ENCODE results near the gene UBE2M. TPM values are rescaled to one million over a fixed set of nuclear protein-coding genes. Genes with fewer than 3 reads are reported as not detected.

The UBE2M gene
- total RNA-seq, 4 donors from 2014 or later: 16.3 to 31.8 (median 20.6) TPM

DNA sequence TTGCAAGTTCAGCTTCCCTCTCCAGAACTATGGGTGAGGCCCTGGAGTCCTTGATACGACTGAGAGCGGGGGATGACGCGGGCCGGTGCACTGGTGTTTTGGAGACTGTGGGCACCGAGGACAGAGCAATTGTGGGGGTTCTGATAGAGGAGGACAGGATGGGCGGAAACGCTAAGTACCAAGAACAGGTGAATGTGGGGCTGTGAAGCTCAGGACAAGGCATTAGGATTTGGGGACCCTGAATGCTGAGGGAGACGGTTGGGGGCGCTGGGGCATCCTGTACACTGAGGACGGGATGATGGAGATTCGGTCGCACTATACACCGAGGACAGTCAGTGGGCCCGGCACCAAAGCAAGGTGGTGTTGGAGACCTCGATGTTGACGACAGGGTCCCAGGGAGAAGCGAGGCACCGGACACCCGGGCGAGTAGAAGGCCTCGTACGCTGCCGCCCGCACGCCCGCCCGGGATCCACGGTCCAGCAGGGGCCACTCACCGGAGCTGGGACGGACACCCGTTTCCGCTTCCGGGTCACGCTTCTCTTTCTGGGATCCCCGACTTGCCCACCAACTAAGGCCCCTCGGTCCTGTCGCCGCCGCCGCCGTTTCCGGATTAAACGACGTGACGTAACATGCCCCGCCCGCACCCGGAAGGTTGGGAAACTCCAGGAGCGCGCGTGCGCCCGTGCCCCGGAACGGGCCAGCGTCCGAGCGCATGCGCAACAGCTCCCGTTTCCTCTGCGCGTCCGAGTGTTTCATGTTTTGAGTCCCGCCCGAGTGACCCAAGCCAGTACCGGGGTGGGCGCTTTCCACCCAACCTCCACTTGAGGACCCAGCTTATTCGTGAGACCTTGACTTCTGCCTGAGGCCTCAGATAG is 3.7 kb downstream of the UBE2M start, which contains the start of gene CHMP2A:
TSS of gene CHMP2A (minus strand) at position 612 of the 875 bp plus-strand sequence. CDS start 893 bp downstream, outside the sequence.
- no peak for TF ChIP-seq CTCF (IDR thresholded peaks at IDR 0.05; ENCODE audit: low read depth)

- no peak for TF ChIP-seq CTCF (IDR thresholded peaks at IDR 0.05; ENCODE audit: low read depth)
These were observed 4.5 kb downstream of the UBE2M start for GRCh38 chr19:58553799-58554493.

DNA sequence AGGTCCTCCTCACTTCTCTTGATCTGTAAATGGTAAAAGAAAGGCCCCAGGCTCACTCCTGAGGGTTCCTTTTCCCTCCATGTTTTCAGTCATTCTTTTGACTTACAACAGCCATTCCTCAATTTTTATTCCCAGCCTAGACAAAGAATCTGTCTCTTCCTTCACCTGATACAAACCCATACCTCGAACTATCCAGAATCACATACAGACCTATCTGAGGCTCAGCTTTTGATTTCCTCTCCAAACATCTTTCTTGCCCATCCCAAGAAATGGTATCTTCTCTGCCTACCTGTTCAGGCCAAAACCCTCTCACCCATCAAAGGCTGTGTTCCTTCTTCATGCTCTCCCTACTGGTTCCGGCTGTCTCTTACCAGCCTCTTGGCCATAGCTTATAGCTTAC is 5.8 kb downstream of the UBE2M start:
- TF ChIP-seq CTCF (IDR thresholded peaks at IDR 0.05; ENCODE audit: low read depth): no peak

GRCh38 chr19:58551577-58552471 is 6.6 kb downstream of the UBE2M start:
- TF ChIP-seq CTCF (IDR thresholded peaks at IDR 0.05; ENCODE audit: low read depth): no peak

DNA sequence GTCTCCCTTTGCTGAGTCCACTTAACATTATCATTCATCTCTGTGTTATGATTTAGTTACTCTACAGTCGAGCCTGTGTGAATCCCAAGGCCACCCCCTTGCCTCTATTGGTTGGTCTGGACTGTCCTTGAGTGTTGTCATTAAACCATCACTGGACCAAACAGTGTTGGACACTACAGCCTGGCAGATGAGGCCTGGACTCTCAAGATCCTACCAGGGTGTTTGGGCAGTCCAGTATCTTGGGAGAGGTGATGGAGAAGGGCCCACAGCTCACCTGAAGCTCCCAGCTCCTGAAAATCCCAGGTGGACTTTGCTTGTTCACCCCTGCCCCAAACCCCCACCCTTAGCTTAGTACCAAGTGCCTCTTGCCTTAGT is 7.3 kb downstream of the UBE2M start:
- TF ChIP-seq CTCF (IDR thresholded peaks at IDR 0.05; ENCODE audit: low read depth): no peak

DNA sequence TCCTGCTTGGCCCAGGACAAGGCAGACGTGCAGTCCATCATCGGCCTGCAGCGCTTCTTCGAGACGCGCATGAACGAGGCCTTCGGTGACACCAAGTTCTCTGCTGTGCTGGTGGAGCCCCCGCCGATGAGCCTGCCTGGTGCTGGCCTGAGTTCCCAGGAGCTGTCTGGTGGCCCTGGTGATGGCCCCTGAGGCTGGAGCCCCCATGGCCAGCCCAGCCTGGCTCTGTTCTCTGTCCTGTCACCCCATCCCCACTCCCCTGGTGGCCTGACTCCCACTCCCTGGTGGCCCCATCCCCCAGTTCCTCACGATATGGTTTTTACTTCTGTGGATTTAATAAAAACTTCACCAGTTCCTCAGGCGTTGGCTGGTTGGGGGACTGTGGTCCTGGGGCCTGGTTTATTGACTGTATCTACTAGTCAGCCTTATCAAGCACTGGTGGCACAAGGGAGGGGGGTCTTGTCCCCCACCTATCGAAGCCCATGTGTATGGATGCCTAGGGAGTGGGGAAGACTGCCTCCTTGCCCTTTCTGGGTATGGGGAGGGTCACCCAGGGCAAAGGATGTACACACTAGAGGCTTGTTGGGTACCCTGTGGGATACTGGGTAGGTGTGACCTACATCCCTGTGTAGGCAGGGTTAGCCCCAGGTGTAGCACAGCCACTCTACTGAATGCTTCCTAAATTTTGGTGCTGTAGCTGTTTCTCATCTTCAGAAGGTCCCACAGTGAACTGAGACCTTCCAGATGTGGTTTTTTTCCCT is 7.9 kb downstream of the UBE2M start:
- no peak for TF ChIP-seq CTCF (IDR thresholded peaks at IDR 0.05; ENCODE audit: low read depth)
